Measurements from ENCODE around the gene ZNF506.
"Not testable (repeated sequence)": the region's sequence is repeated elsewhere in the genome, so short reads cannot be mapped to it uniquely, and the experiment has no call there.

ZNF506 gene

GRCh38 chr19:19785476-19785875 lies 36.1 kb downstream of the ZNF506 start:
- intact Hi-C loops (cut with DNase I); DNase-seq: not testable (repeated sequence)

GRCh38 chr19:19782783-19783182 lies 38.8 kb downstream of the ZNF506 start:
- no peak for DNase-seq
- intact Hi-C loops (cut with DNase I): no loop called here

- DNase-seq; intact Hi-C loops (cut with DNase I): not testable (repeated sequence)
These were observed 39.8 kb downstream of the ZNF506 start for GRCh38 chr19:19781791-19782190.

- no peak for DNase-seq
- intact Hi-C loops (cut with DNase I): loop anchor here (5.0 kb wide), 3 partner anchors 39 to 116 kb away; partner anchors contain the start of genes ATP13A1 and ZNF253
These were observed 42.9 kb downstream of the ZNF506 start for GRCh38 chr19:19778666-19779065.

- intact Hi-C loops (cut with DNase I): loop anchor here (5.0 kb wide), 3 partner anchors 40 to 115 kb away; partner anchors contain the start of genes ATP13A1 and ZNF253
- no peak for DNase-seq
These were observed 43.9 kb downstream of the ZNF506 start for GRCh38 chr19:19777692-19778091.

GRCh38 chr19:19776206-19777008 lies 45.1 kb downstream of the ZNF506 start:
- DNase-seq: peak; percentile 98 to 100 (median 100)
- intact Hi-C loops (cut with DNase I): loop anchor here (5.0 kb wide), 3 partner anchors 41 to 114 kb away; partner anchors contain the start of genes ATP13A1 and ZNF253

- intact Hi-C loops (cut with DNase I): loop anchor here (5.0 kb wide), 3 partner anchors 41 to 114 kb away; partner anchors contain the start of genes ATP13A1 and ZNF253
- DNase-seq: peak in 1 of 10 donors; percentile 82
These were observed 45.7 kb downstream of the ZNF506 start for GRCh38 chr19:19775891-19776205.

GRCh38 chr19:19774354-19775033 lies 47.1 kb downstream of the ZNF506 start:
- intact Hi-C loops (cut with DNase I): loop anchor here (5.0 kb wide), 3 partner anchors 43 to 112 kb away; partner anchors contain the start of genes ATP13A1 and ZNF253
- DNase-seq: no peak

GRCh38 chr19:19771963-19772362 lies 49.6 kb downstream of the ZNF506 start:
- DNase-seq; intact Hi-C loops (cut with DNase I): not testable (repeated sequence)

- intact Hi-C loops (cut with DNase I); DNase-seq: not testable (repeated sequence)
These were observed 51.6 kb downstream of the ZNF506 start for GRCh38 chr19:19769971-19770370.

GRCh38 chr19:19758164-19758563 lies 63.4 kb downstream of the ZNF506 start:
- intact Hi-C loops (cut with DNase I): no loop called here
- peak in 1 of 10 donors; percentile 71 for DNase-seq

- DNase-seq: peak in 1 of 10 donors; percentile 72
- intact Hi-C loops (cut with DNase I): no loop called here
These were observed 68.7 kb downstream of the ZNF506 start for GRCh38 chr19:19752760-19753403.

GRCh38 chr19:19751846-19752245 lies 69.7 kb downstream of the ZNF506 start:
- no peak for DNase-seq
- intact Hi-C loops (cut with DNase I): no loop called here

- intact Hi-C loops (cut with DNase I): no loop called here
- DNase-seq: peak in 1 of 10 donors; percentile 76
These were observed 70.4 kb downstream of the ZNF506 start for GRCh38 chr19:19750842-19751790.

- intact Hi-C loops (cut with DNase I): no loop called here
- DNase-seq: peak in 2 of 10 donors; percentile 72 to 78
These were observed 71.4 kb downstream of the ZNF506 start for GRCh38 chr19:19749908-19750841.

- DNase-seq: peak in 1 of 10 donors; percentile 65
- intact Hi-C loops (cut with DNase I): no loop called here
These were observed 72.2 kb downstream of the ZNF506 start for GRCh38 chr19:19749117-19749907.

- intact Hi-C loops (cut with DNase I): no loop called here
- no peak for DNase-seq
These were observed 73.2 kb downstream of the ZNF506 start for GRCh38 chr19:19748249-19748938.
